ENCODE measurements around the gene GNAZ. TPM values are rescaled to one million over a fixed set of nuclear protein-coding genes. Genes with fewer than 3 reads are reported as not detected.

GNAZ gene
- total RNA-seq, 1 donor from 2014 or later, result 0.20 TPM

GRCh38 chr22:23076896-23077572, 6.7 kb downstream of the GNAZ start:
- no peak for DNase-seq (ENCODE audit: low read depth in 2 of 2)

- DNase-seq (ENCODE audit: low read depth in 2 of 2), result no peak
Measured at GRCh38 chr22:23077627-23078461, 7.5 kb downstream of the GNAZ start.

- no peak for DNase-seq (ENCODE audit: low read depth in 2 of 2)
Measured at GRCh38 chr22:23078462-23078787, 8.1 kb downstream of the GNAZ start.

- DNase-seq (ENCODE audit: low read depth in 2 of 2), result no peak
Measured at GRCh38 chr22:23079240-23079768, 9.0 kb downstream of the GNAZ start.

- no peak for DNase-seq (ENCODE audit: low read depth in 2 of 2)
Measured at GRCh38 chr22:23079814-23080521, 9.6 kb downstream of the GNAZ start.

GRCh38 chr22:23080613-23081290, 10.4 kb downstream of the GNAZ start:
- no peak for DNase-seq (ENCODE audit: low read depth in 2 of 2)

- no peak for DNase-seq (ENCODE audit: low read depth in 2 of 2)
Measured at GRCh38 chr22:23082534-23083314, 12.4 kb downstream of the GNAZ start.

GRCh38 chr22:23083315-23084021, 13.1 kb downstream of the GNAZ start:
- no peak for DNase-seq (ENCODE audit: low read depth in 2 of 2)

- DNase-seq (ENCODE audit: low read depth in 2 of 2), result no peak
Measured at GRCh38 chr22:23084453-23085350, 14.4 kb downstream of the GNAZ start.

- DNase-seq (ENCODE audit: low read depth in 2 of 2), result no peak
Measured at GRCh38 chr22:23085351-23085671, 15.0 kb downstream of the GNAZ start.

- DNase-seq (ENCODE audit: low read depth in 2 of 2), result no peak
Measured at GRCh38 chr22:23085785-23086184, 15.5 kb downstream of the GNAZ start.

- DNase-seq (ENCODE audit: low read depth in 2 of 2), result no peak
Measured at GRCh38 chr22:23086263-23086662, 15.9 kb downstream of the GNAZ start.

- no peak for DNase-seq (ENCODE audit: low read depth in 2 of 2)
Measured at GRCh38 chr22:23086787-23087186, 16.5 kb downstream of the GNAZ start.

GRCh38 chr22:23088199-23088604, 17.9 kb downstream of the GNAZ start:
- DNase-seq (ENCODE audit: low read depth in 2 of 2), result no peak

GRCh38 chr22:23089010-23089409, 18.7 kb downstream of the GNAZ start:
- DNase-seq (ENCODE audit: low read depth in 2 of 2), result no peak

GRCh38 chr22:23089633-23090456, 19.5 kb downstream of the GNAZ start:
- no peak for DNase-seq (ENCODE audit: low read depth in 2 of 2)

GRCh38 chr22:23090457-23090835, 20.1 kb downstream of the GNAZ start:
- no peak for DNase-seq (ENCODE audit: low read depth in 2 of 2)

- no peak for DNase-seq (ENCODE audit: low read depth in 2 of 2)
Measured at GRCh38 chr22:23091760-23092159, 21.4 kb downstream of the GNAZ start.

Measured in lung microvascular endothelial cell (primary cell).